K562 (cell line): ENCODE data around the gene JPH4. TPM values are rescaled to one million over a fixed set of nuclear protein-coding genes. Genes with fewer than 3 reads are reported as not detected.

Source experiments
- ATAC-seq: fragments of 200-7000 bp; cut with Tn5 transposase; 3 replicates; pipeline ENCODE4 v1.9.1; 2020; ENCODE audit warnings: moderate library complexity
- BruUV-seq: library from RNA; stranded (reverse); fragments of 400-500 nt; replicated peaks from 2 replicates; lab custom pipeline; 2021; lab: Mats Ljungman, UMichigan
- CTCF ChIA-PET: fragments of 300-600 bp; formaldehyde crosslinking; extraction: SDS; loops from one replicate; lab custom pipeline; 2021; ENCODE audit warnings: low intra/inter-chr PET ratio; lab: Yijun Ruan, JAX
- POLR2A ChIA-PET: fragments of 300-600, 350-650 bp; sonication (Branson Sonifier 250); formaldehyde crosslinking; extraction: SDS; loops from one replicate; lab custom pipeline; 2021; ENCODE audit warnings: antibody characterized with exemption, inconsistent platforms; lab: Yijun Ruan, JAX
- DNase-seq, 4 experiments: peaks; one replicate each; pipeline versions ENCODE4 v3.0.0 to v3.0.0-alpha.2; 2011 to 2018; ENCODE audit warnings: low spot score in 3 of 4, mixed read lengths in 3 of 4; ENCODE audit errors: extremely low read depth in 1 of 4
- FAIRE-seq: peaks from 2 replicates; lab custom pipeline; 2011; peaks lifted over from hg19 to GRCh38; lab: Jason Lieb, UNC
- H2AFZ ChIP-seq: 2 replicates; pipeline ENCODE4 v1.6.0; 2011; ENCODE audit warnings: low read depth, low read length, control low read depth, inconsistent platforms
- H3K27ac ChIP-seq: fragments of 200-600 bp; 3 replicates; pipeline ENCODE4 v1.8.0; 2011; ENCODE audit warnings: low read depth, mild to moderate bottlenecking, control low read depth, inconsistent platforms, low read length, moderate library complexity, mixed read lengths; ENCODE audit errors: extremely low read depth
- H3K27me3 ChIP-seq, 2 experiments: fragments of 300-600 bp in 1 of 2; 2 replicates in 1 of 2; 3 replicates in 1 of 2; pipeline versions ENCODE4 v1.6.0 to v1.8.0; 2011; ENCODE audit warnings: inconsistent platforms in 2 of 2, low read length in 2 of 2, mild to moderate bottlenecking in 1 of 2, mixed read lengths in 1 of 2, moderate library complexity in 1 of 2; ENCODE audit not compliant: control insufficient read depth in 2 of 2, insufficient read depth in 2 of 2
- H3K36me3 ChIP-seq: fragments of 300-600 bp; 3 replicates; pipeline ENCODE4 v1.8.0; 2011; ENCODE audit warnings: mild to moderate bottlenecking, low read length, inconsistent platforms; ENCODE audit not compliant: control insufficient read depth, insufficient read depth
- H3K4me1 ChIP-seq, 2 experiments: fragments of 200-600 bp in 1 of 2; replicated peaks in 1 of 2; 2 replicates in 1 of 2; 3 replicates in 1 of 2; pipeline versions ENCODE4 v1.5.1 to v1.8.0; 2011; ENCODE audit warnings: inconsistent platforms in 2 of 2, low read length in 2 of 2, mild to moderate bottlenecking in 1 of 2, mixed read lengths in 1 of 2, moderate library complexity in 1 of 2; ENCODE audit not compliant: control insufficient read depth in 2 of 2, insufficient read depth in 2 of 2
- H3K4me2 ChIP-seq: 2 replicates; pipeline ENCODE4 v1.6.1; 2011; ENCODE audit warnings: low read length, control low read depth, inconsistent platforms, mixed read lengths; ENCODE audit not compliant: insufficient read depth
- H3K4me3 ChIP-seq: fragments of 200-600 bp; sonication (generic), shearing (Covaris generic); 2 replicates; pipeline ENCODE4 v1.5.1; 2016; ENCODE audit warnings: control low read depth, inconsistent platforms
- H3K79me2 ChIP-seq: fragments of 200-600 bp; 3 replicates; pipeline ENCODE4 v1.8.0; 2011; ENCODE audit warnings: low read length, inconsistent platforms; ENCODE audit not compliant: control insufficient read depth, insufficient read depth
- H3K9ac ChIP-seq, 2 experiments: 2 replicates each; pipeline versions ENCODE4 v1.6.0 to v1.6.1; 2011; ENCODE audit warnings: low read depth in 2 of 2, low read length in 2 of 2, control low read depth in 1 of 2, inconsistent platforms in 1 of 2, mild to moderate bottlenecking in 1 of 2, mixed read lengths in 1 of 2; ENCODE audit not compliant: insufficient read depth in 1 of 2
- H3K9me1 ChIP-seq: one replicate; pipeline ENCODE4 v1.6.0; 2011; ENCODE audit warnings: inconsistent platforms, mild to moderate bottlenecking, low read length, moderate library complexity; ENCODE audit not compliant: control insufficient read depth, insufficient read depth
- H3K9me3 ChIP-seq: replicated peaks from 2 replicates; pipeline ENCODE4 v1.5.1; 2011; ENCODE audit warnings: low read depth, low read length, inconsistent platforms; ENCODE audit not compliant: control insufficient read depth, insufficient read depth
- H4K20me1 ChIP-seq: replicated peaks from 2 replicates; pipeline ENCODE4 v1.6.1; 2011; ENCODE audit warnings: low read length, inconsistent platforms, mixed read lengths; ENCODE audit not compliant: control insufficient read depth, insufficient read depth
- GABPA ChIP-seq: fragments of 200-800 bp; sonication (Bioruptor generic); conservative IDR thresholded peaks from 2 replicates; pipeline ENCODE4 v1.6.1; 2016; ENCODE audit warnings: low read depth, missing genetic modification characterization, missing compliant biosample characterization
- HDAC8 ChIP-seq: fragments of 450-650 bp; IDR thresholded peaks from 2 replicates; pipeline ENCODE4 v1.6.1; 2016; ENCODE audit warnings: mild to moderate bottlenecking, missing genetic modification characterization, moderate library complexity, missing compliant biosample characterization
- NCOA1 ChIP-seq: fragments of 450-650 bp; IDR thresholded peaks from 2 replicates; pipeline ENCODE4 v1.6.1; 2016; ENCODE audit warnings: low read depth
- NFYB ChIP-seq: IDR thresholded peaks from 2 replicates; pipeline ENCODE4 v1.6.1; 2011; ENCODE audit warnings: mild to moderate bottlenecking, moderate library complexity; ENCODE audit not compliant: insufficient read length; ENCODE audit errors: extremely low read depth
- PML ChIP-seq: IDR thresholded peaks from 2 replicates; pipeline ENCODE4 v1.6.1; 2012; ENCODE audit warnings: low read length, inconsistent platforms
- ZNF134 ChIP-seq: fragments of 250-450 bp; sonication (Bioruptor Pico); conservative IDR thresholded peaks from 2 replicates; pipeline ENCODE4 v1.4.0; 2020
- WGBS: fragments of 100-300 bp; shearing (Covaris generic); methylation state at CpG from one replicate; pipeline ENCODE4 v1.1.6; 2016; ENCODE audit warnings: low coverage, mixed read lengths; ENCODE audit not compliant: insufficient coverage; ENCODE audit errors: missing lambda C conversion rate; 5-methylcytosine and 5-hydroxymethylcytosine counted together
- in situ Hi-C: fragments of 300-500 bp; cut with MboI; formaldehyde crosslinking; loops from 4 replicates; pipeline ENCODE4 v1.15.0; 2018; ENCODE audit warnings: inconsistent platforms, mixed read lengths
- intact Hi-C: fragments of 100-400 bp; cut with micrococcal nuclease; formaldehyde crosslinking; loops from 2 replicates; pipeline ENCODE4 v1.14.2; 2022
- polyA plus RNA-seq, 8 experiments: library from polyadenylated mRNA; depleted of rRNA in 4 of 8; stranded (reverse) in 5 of 8; unstranded in 3 of 8; fragments of >200 nt; fragmentation: Nextera tagmentation in 2 of 8; fragmentation: Illumina TruSeq in 1 of 8; extraction: Ambion mirVana in 2 of 8; extraction: Trizol in 1 of 8; gene quantifications; 2 replicates each; pipeline versions ENCODE4 v1.2.1 to v1.2.3, GENCODE V29; 2011 to 2014; ENCODE audit warnings: inconsistent platforms in 1 of 8, missing spikeins in 1 of 8
- total RNA-seq, 7 experiments: library from RNA; depleted of rRNA in 6 of 7; stranded (reverse); fragments of >200 nt in 6 of 7; fragmentation: Illumina TruSeq in 2 of 7; extraction: Trizol in 2 of 7; gene quantifications; 2 replicates each; pipeline versions ENCODE4 v1.2.1 to v1.2.3, GENCODE V29; 2011 to 2021; ENCODE audit warnings: low replicate concordance in 1 of 7
- TF ChIP-seq, protein P1 (sequence below): fragments of 450-650 bp; IDR thresholded peaks from 2 replicates; pipeline ENCODE4 v1.6.1; 2016; ENCODE audit warnings: low read depth, mild to moderate bottlenecking, moderate library complexity

The JPH4 gene
- total and polyA plus RNA-seq, 9 of the 15 experiments (the other 6 are each of a cell fraction or from before 2014, with no cell fraction given) = 0.04 to 0.13 (median 0.06) TPM; not detected in 5

DNA sequence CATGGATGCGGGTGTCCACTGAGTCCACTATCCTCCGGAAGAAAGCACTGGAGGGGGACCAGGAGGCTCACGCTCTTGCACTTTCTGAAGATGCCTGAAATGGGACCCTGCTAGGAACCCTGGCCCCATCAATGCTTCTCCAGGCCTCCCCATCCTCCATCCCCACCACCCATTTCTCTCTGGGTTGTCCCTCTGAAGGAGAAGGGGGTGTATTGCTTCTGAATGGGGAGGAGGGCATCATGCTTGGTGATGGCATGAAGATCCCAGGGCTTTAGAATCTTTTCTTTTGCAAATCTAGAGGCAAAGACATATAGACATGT is 681 bp upstream of the JPH4 start:
- Histone ChIP-seq H3K27me3 (no peaks in the 10 kb centered on the region), H3K4me3 (no peak overlapping the region), H3K4me1 (peaks cover 0 to 7% of the 10 kb centered on the region in 2 experiments; a peak in 3 of 5 replicates), H2AFZ (no peak overlapping the region), H3K36me3 (no peaks in the 10 kb centered on the region), H4K20me1 (no peaks in the 10 kb centered on the region), H3K9ac (no peak overlapping the region), H3K4me2 (no peak overlapping the region), H3K27ac (no peak overlapping the region), H3K9me1 (no peaks in the 10 kb centered on the region), H3K79me2 (no peaks in the 10 kb centered on the region), H3K9me3 (no peaks in the 10 kb centered on the region)
- DNase-seq (no peak), FAIRE-seq (no peak), ATAC-seq (no peak)
- TF ChIP-seq, protein P1, sequence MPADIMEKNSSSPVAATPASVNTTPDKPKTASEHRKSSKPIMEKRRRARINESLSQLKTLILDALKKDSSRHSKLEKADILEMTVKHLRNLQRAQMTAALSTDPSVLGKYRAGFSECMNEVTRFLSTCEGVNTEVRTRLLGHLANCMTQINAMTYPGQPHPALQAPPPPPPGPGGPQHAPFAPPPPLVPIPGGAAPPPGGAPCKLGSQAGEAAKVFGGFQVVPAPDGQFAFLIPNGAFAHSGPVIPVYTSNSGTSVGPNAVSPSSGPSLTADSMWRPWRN = no peak
- TF ChIP-seq PML = no peak
- no peak for TF ChIP-seq NCOA1
- TF ChIP-seq ZNF134 (CRISPR knock-in tag) = no peak
- no peak for TF ChIP-seq NFYB
- 0 out of 2 replicates have a peak, but pooled peaks have one; percentile 2 for TF ChIP-seq GABPA (tag)
- no peak for TF ChIP-seq HDAC8 (tag)
- POLR2A ChIA-PET = interaction anchor here (0.6 kb wide), 1 partner anchor 18 kb away, joined by 3 read pairs; no protein-coding TSS in a partner anchor
- WGBS = 29% methylated on average over 1 of the region's 3 CpGs
- CTCF ChIA-PET = interaction anchor here (0.6 kb wide), 1 partner anchor 19 kb away, joined by 3 read pairs; no protein-coding TSS in a partner anchor
- intact Hi-C loops = no loop called here
- in situ Hi-C loops = no loop called here
- no TSS peak for BruUV-seq
